HG03469 (cell line): ENCODE results near the gene CRHR2.

Experiments used
- ATAC-seq: cut with Tn5 transposase; IDR thresholded peaks from one replicate; pipeline ENCODE4 v1.9.1; 2021; ENCODE audit warnings: mild to moderate bottlenecking, moderate library complexity, moderate number of reproducible peaks; ENCODE audit not compliant: unreplicated experiment

The CRHR2 gene

GRCh38 chr7:30633223-30633622 is 49.0 kb downstream of the CRHR2 start:
- ATAC-seq: no peak

GRCh38 chr7:30630986-30631385 is 51.3 kb downstream of the CRHR2 start:
- no peak for ATAC-seq

GRCh38 chr7:30627026-30627425 is 55.2 kb downstream of the CRHR2 start:
- ATAC-seq: no peak

- ATAC-seq: no peak
Observed at GRCh38 chr7:30625283-30625682, 57.0 kb downstream of the CRHR2 start.

GRCh38 chr7:30618961-30619360 is 63.3 kb downstream of the CRHR2 start:
- no peak for ATAC-seq

- no peak for ATAC-seq
Observed at GRCh38 chr7:30618080-30618676, 64.1 kb downstream of the CRHR2 start.

- ATAC-seq: no peak
Observed at GRCh38 chr7:30617359-30617758, 64.9 kb downstream of the CRHR2 start.

GRCh38 chr7:30616318-30616717 is 65.9 kb downstream of the CRHR2 start:
- no peak for ATAC-seq

- no peak for ATAC-seq
Observed at GRCh38 chr7:30613366-30614325, 68.6 kb downstream of the CRHR2 start.

GRCh38 chr7:30612658-30613265 is 69.5 kb downstream of the CRHR2 start:
- no peak for ATAC-seq

GRCh38 chr7:30605832-30606231 is 76.4 kb downstream of the CRHR2 start:
- no peak for ATAC-seq

- no peak for ATAC-seq
Observed at GRCh38 chr7:30604901-30605300, 77.4 kb downstream of the CRHR2 start.
